Endothelial cell of umbilical vein (primary cell): ENCODE results near the gene CLDND2. TPM values are rescaled to one million over a fixed set of nuclear protein-coding genes. Genes with fewer than 3 reads are reported as not detected.

Experiments used
- BruUV-seq: library from RNA; stranded (reverse); fragments of 400-500 nt; replicated peaks from 2 replicates; lab custom pipeline; 2021; lab: Mats Ljungman, UMichigan
- CTCF ChIA-PET: fragments of 300-600, 350-600 bp; sonication (Branson Sonifier 250); formaldehyde crosslinking; loops from one replicate; lab custom pipeline; 2021; ENCODE audit warnings: antibody characterized with exemption, inconsistent platforms; lab: Charles Lee
- POLR2A ChIA-PET: fragments of 300-600, 350-600 bp; sonication (Branson Sonifier 250); formaldehyde crosslinking; loops from one replicate; lab custom pipeline; 2021; ENCODE audit warnings: antibody characterized with exemption, inconsistent platforms; lab: Charles Lee
- DNase-seq: peaks from one replicate; pipeline ENCODE4 v3.0.0-alpha.2; 2011; ENCODE audit warnings: low read depth, low spot score
- FAIRE-seq: peaks from 2 replicates; lab custom pipeline; 2011; peaks lifted over from hg19 to GRCh38; lab: Jason Lieb, UNC
- H2AFZ ChIP-seq: 2 replicates; pipeline ENCODE4 v1.6.0; 2012; ENCODE audit warnings: low read depth, low read length, control low read depth, inconsistent platforms
- H3K27ac ChIP-seq: 2 replicates; pipeline ENCODE4 v1.5.1; 2011; ENCODE audit warnings: low read depth, mild to moderate bottlenecking, control low read depth, low read length, moderate library complexity; ENCODE audit not compliant: insufficient read depth
- H3K27me3 ChIP-seq, 2 experiments: 2 replicates each; pipeline versions ENCODE4 v1.6.0 to v1.6.1; 2011; ENCODE audit warnings: low read length in 2 of 2, mixed read lengths in 1 of 2; ENCODE audit not compliant: control insufficient read depth in 2 of 2, insufficient read depth in 2 of 2
- H3K36me3 ChIP-seq, 2 experiments: 2 replicates in 1 of 2; 3 replicates in 1 of 2; pipeline ENCODE4 v1.5.1; 2011; ENCODE audit warnings: low read length in 2 of 2, mild to moderate bottlenecking in 1 of 2, moderate library complexity in 1 of 2; ENCODE audit not compliant: control insufficient read depth in 2 of 2, insufficient read depth in 2 of 2; ENCODE audit errors: extremely low read depth in 1 of 2
- H3K4me1 ChIP-seq: 3 replicates; pipeline ENCODE4 v1.5.1; 2011; ENCODE audit warnings: mild to moderate bottlenecking, low read length; ENCODE audit not compliant: control insufficient read depth, insufficient read depth; ENCODE audit errors: extremely low read depth
- H3K4me2 ChIP-seq: 2 replicates; pipeline ENCODE4 v1.6.1; 2011; ENCODE audit warnings: low read length, control low read depth, mixed read lengths; ENCODE audit not compliant: insufficient read depth
- H3K4me3 ChIP-seq, 3 experiments: fragments of 200-600 bp in 1 of 3; sonication (generic), shearing (Covaris generic) in 1 of 3; replicated peaks in 1 of 3; 2 replicates each; pipeline ENCODE4 v1.5.1; 2011 to 2016; ENCODE audit warnings: control low read depth in 3 of 3, low read length in 3 of 3, mild to moderate bottlenecking in 2 of 3, inconsistent platforms in 1 of 3, low read depth in 1 of 3, moderate library complexity in 1 of 3; ENCODE audit not compliant: insufficient read depth in 1 of 3
- H3K79me2 ChIP-seq: 2 replicates; pipeline ENCODE4 v1.6.0; 2012; ENCODE audit warnings: low read length, inconsistent platforms; ENCODE audit not compliant: control insufficient read depth, insufficient read depth
- H3K9ac ChIP-seq: replicated peaks from 2 replicates; pipeline ENCODE3; 2011; ENCODE audit warnings: low read length, control low read depth; ENCODE audit not compliant: insufficient read depth; ENCODE audit errors: extremely low read depth
- H3K9me1 ChIP-seq: replicated peaks from 3 replicates; pipeline ENCODE4 v1.6.0; 2011; ENCODE audit warnings: mild to moderate bottlenecking, low read length; ENCODE audit not compliant: control insufficient read depth, insufficient read depth; ENCODE audit errors: extremely low read depth
- H3K9me3 ChIP-seq: replicated peaks from 2 replicates; pipeline ENCODE4 v1.5.1; 2012; ENCODE audit warnings: low read length, inconsistent platforms; ENCODE audit not compliant: control insufficient read depth, insufficient read depth
- H4K20me1 ChIP-seq: replicated peaks from 2 replicates; pipeline ENCODE3; 2011; ENCODE audit warnings: mild to moderate bottlenecking, low read length; ENCODE audit not compliant: control insufficient read depth, insufficient read depth; ENCODE audit errors: extremely low read depth
- EZH2 ChIP-seq: IDR thresholded peaks from 2 replicates; pipeline ENCODE4 v1.6.1; 2012; ENCODE audit warnings: borderline replicate concordance, low read depth, mild to moderate bottlenecking, moderate library complexity, low read length, inconsistent platforms; ENCODE audit not compliant: severe bottlenecking
- FOS ChIP-seq: IDR thresholded peaks from 2 replicates; pipeline ENCODE4 v1.6.1; 2011; ENCODE audit warnings: mild to moderate bottlenecking, low read length, moderate library complexity, borderline replicate concordance; ENCODE audit not compliant: insufficient read depth
- GATA2 ChIP-seq: IDR thresholded peaks from 2 replicates; pipeline ENCODE4 v1.7.0; 2011; ENCODE audit warnings: low read depth, mild to moderate bottlenecking, moderate library complexity, mixed read lengths, low read length; ENCODE audit not compliant: insufficient read length, insufficient read depth
- JUN ChIP-seq: IDR thresholded peaks from 2 replicates; pipeline ENCODE4 v1.6.1; 2011; ENCODE audit warnings: borderline replicate concordance, low read depth; ENCODE audit not compliant: insufficient read length, insufficient read depth
- MYC ChIP-seq: IDR thresholded peaks from one replicate; pipeline ENCODE4 v1.6.1; 2011; ENCODE audit warnings: mild to moderate bottlenecking, low read depth, low read length
- POLR2A ChIP-seq: IDR thresholded peaks from 2 replicates; pipeline ENCODE4 v1.6.1; 2012; ENCODE audit warnings: low read depth, mild to moderate bottlenecking, control low read depth, low read length
- POLR2AphosphoS5 ChIP-seq: IDR thresholded peaks from 2 replicates; pipeline ENCODE4 v1.6.1; 2012; ENCODE audit warnings: low read depth, mild to moderate bottlenecking, control low read depth, low read length, moderate library complexity; ENCODE audit not compliant: insufficient read depth
- dilution Hi-C: fragments of 300-500 bp; cut with MboI; formaldehyde crosslinking; loops from one replicate; pipeline ENCODE4 v1.15.0; 2019; ENCODE audit warnings: low sequenced_read_pairs; ENCODE audit not compliant: extremely low pct_ligation_motif_present
- intact Hi-C: fragments of 100-400 bp; cut with micrococcal nuclease; formaldehyde crosslinking; loops from one replicate; pipeline ENCODE4 v1.10.0; 2022
- polyA plus RNA-seq, 4 experiments: library from polyadenylated mRNA; depleted of rRNA in 3 of 4; stranded (reverse) in 3 of 4; unstranded in 1 of 4; fragments of >200 nt; gene quantifications; 2 replicates each; pipeline versions ENCODE4 v1.2.1 to v1.2.3, GENCODE V29; 2011 to 2012; ENCODE audit warnings: missing spikeins in 1 of 4
- total RNA-seq: library from RNA; stranded (reverse); gene quantifications from 2 replicates; pipeline ENCODE4 v1.2.3, GENCODE V29; 2021
- TF ChIP-seq, protein P1 (sequence below): IDR thresholded peaks from 2 replicates; pipeline ENCODE4 v1.6.1; 2011; ENCODE audit not compliant: insufficient read depth, insufficient read length
- TF ChIP-seq, protein P2 (sequence below), 2 donors: IDR thresholded peaks; 1 replicate in 1 of 2; 2 replicates in 1 of 2; pipeline ENCODE4 v1.5.1; 2011; ENCODE audit warnings: low read length in 2 of 2, mild to moderate bottlenecking in 2 of 2, moderate library complexity in 2 of 2, control low read depth in 1 of 2, inconsistent platforms in 1 of 2, low read depth in 1 of 2; ENCODE audit not compliant: insufficient read depth in 1 of 2; ENCODE audit errors: extremely low read depth in 1 of 2

CLDND2 gene
- total and polyA plus RNA-seq, 2 donors (not counting 3 experiments of a cell fraction or from before 2014, with no cell fraction given) = 0.97 TPM; not detected in 1

GRCh38 chr19:51329411-51329810, 39.4 kb downstream of the CLDND2 start:
- TF ChIP-seq FOS (no peak), EZH2 (no peak), GATA2 (no peak), JUN (no peak), MYC (no peak), POLR2A (no peak), POLR2AphosphoS5 (no peak)
- TF ChIP-seq, protein P1, sequence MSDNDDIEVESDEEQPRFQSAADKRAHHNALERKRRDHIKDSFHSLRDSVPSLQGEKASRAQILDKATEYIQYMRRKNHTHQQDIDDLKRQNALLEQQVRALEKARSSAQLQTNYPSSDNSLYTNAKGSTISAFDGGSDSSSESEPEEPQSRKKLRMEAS = no peak
- TF ChIP-seq, protein P2, sequence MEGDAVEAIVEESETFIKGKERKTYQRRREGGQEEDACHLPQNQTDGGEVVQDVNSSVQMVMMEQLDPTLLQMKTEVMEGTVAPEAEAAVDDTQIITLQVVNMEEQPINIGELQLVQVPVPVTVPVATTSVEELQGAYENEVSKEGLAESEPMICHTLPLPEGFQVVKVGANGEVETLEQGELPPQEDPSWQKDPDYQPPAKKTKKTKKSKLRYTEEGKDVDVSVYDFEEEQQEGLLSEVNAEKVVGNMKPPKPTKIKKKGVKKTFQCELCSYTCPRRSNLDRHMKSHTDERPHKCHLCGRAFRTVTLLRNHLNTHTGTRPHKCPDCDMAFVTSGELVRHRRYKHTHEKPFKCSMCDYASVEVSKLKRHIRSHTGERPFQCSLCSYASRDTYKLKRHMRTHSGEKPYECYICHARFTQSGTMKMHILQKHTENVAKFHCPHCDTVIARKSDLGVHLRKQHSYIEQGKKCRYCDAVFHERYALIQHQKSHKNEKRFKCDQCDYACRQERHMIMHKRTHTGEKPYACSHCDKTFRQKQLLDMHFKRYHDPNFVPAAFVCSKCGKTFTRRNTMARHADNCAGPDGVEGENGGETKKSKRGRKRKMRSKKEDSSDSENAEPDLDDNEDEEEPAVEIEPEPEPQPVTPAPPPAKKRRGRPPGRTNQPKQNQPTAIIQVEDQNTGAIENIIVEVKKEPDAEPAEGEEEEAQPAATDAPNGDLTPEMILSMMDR (IDR thresholded peaks at IDR 0.05; ENCODE audit: extremely low read depth in 1 of 2, insufficient read depth in 1 of 2, low read depth in 1 of 2, low read length in 2 of 2) = no peak
- no TSS peak for BruUV-seq
- DNase-seq (no peak), FAIRE-seq (no peak)
- intact Hi-C loops (loop anchor here (5.0 kb wide), 1 partner anchor 38 kb away; the partner anchor contains the start of genes CLDND2 and ETFB), dilution Hi-C loops (no loop called here)
- Histone ChIP-seq H3K27me3 (peaks cover 6 to 7% of the 10 kb centered on the region in 2 experiments), H2AFZ (no peak overlapping the region), H3K27ac (no peak overlapping the region), H3K9ac (no peak overlapping the region), H3K4me1 (no peaks in the 10 kb centered on the region), H3K9me1 (no peaks in the 10 kb centered on the region), H3K4me2 (no peak overlapping the region), H3K9me3 (no peaks in the 10 kb centered on the region), H3K36me3 (no peaks in the 10 kb centered on the region), H4K20me1 (no peaks in the 10 kb centered on the region), H3K79me2 (no peaks in the 10 kb centered on the region), H3K4me3 (no peak overlapping the region)
- POLR2A ChIA-PET = no interaction called here
- CTCF ChIA-PET = no interaction called here
